HL-60 (cell line): ENCODE data around the gene GPLD1.
"Not testable (repeated sequence)": the region's sequence is repeated elsewhere in the genome, so short reads cannot be mapped to it uniquely, and the experiment has no call there.

ENCODE experiments used
- DNase-seq, 2 experiments: peaks; one replicate each; pipeline ENCODE4 v3.0.0-alpha.2; 2010 to 2020; ENCODE audit warnings: low read depth in 1 of 2, low spot score in 1 of 2
- H3K27ac ChIP-seq: fragments of 250-450 bp; sonication (Bioruptor Pico); replicated peaks from 2 replicates; pipeline ENCODE4 v1.5.1; 2020; ENCODE audit warnings: mild to moderate bottlenecking, moderate library complexity
- H3K27me3 ChIP-seq: fragments of 250-450 bp; sonication (Bioruptor Pico); 2 replicates; pipeline ENCODE4 v1.5.1; 2021; ENCODE audit warnings: mild to moderate bottlenecking, moderate library complexity; ENCODE audit not compliant: insufficient read depth, poor library complexity, severe bottlenecking
- H3K4me3 ChIP-seq: replicated peaks from 2 replicates; pipeline ENCODE4 v1.5.1; 2011; ENCODE audit warnings: mild to moderate bottlenecking, control low read depth, low read length; ENCODE audit not compliant: insufficient read depth
- CTCF ChIP-seq: IDR thresholded peaks from one replicate; pipeline ENCODE4 v1.5.1; 2011; ENCODE audit warnings: low read length, control low read depth, inconsistent platforms; ENCODE audit not compliant: insufficient read depth
- GABPA ChIP-seq: IDR thresholded peaks from 2 replicates; pipeline ENCODE4 v1.6.1; 2012; ENCODE audit warnings: low read depth
- POLR2AphosphoS5 ChIP-seq: IDR thresholded peaks from 2 replicates; pipeline ENCODE4 v1.6.1; 2012; ENCODE audit warnings: low read depth
- REST ChIP-seq: IDR thresholded peaks from 2 replicates; pipeline ENCODE4 v1.6.1; 2012; ENCODE audit warnings: low read depth; ENCODE audit not compliant: insufficient replicate concordance
- SPI1 ChIP-seq: IDR thresholded peaks from 2 replicates; pipeline ENCODE4 v1.6.1; 2012; ENCODE audit warnings: low read depth, mild to moderate bottlenecking, borderline replicate concordance

The GPLD1 gene

GRCh38 chr6:24385536-24386269, 103.7 kb downstream of the GPLD1 start:
- Histone ChIP-seq H3K27me3 (no peaks in the 10 kb centered on the region), H3K4me3 (no peak overlapping the region), H3K27ac (no peak overlapping the region)
- no peak for DNase-seq
- TF ChIP-seq CTCF (no peak), SPI1 (no peak), GABPA (no peak), REST (no peak), POLR2AphosphoS5 (no peak)

- DNase-seq, H3K4me3 ChIP-seq, H3K27ac ChIP-seq, H3K27me3 ChIP-seq: not testable (repeated sequence)
Observed at GRCh38 chr6:24384369-24385130, 104.8 kb downstream of the GPLD1 start.

GRCh38 chr6:24382891-24383494, 106.4 kb downstream of the GPLD1 start:
- not testable (repeated sequence) for DNase-seq, H3K27me3 ChIP-seq, H3K4me3 ChIP-seq, H3K27ac ChIP-seq

GRCh38 chr6:24382220-24382540, 107.2 kb downstream of the GPLD1 start:
- Histone ChIP-seq H3K27me3 (no peaks in the 10 kb centered on the region), H3K4me3 (no peak overlapping the region), H3K27ac (no peak overlapping the region)
- no peak for DNase-seq
- no peak for TF ChIP-seq GABPA

GRCh38 chr6:24381476-24382219, 107.7 kb downstream of the GPLD1 start:
- DNase-seq = no peak
- H3K4me3 ChIP-seq = no peak overlapping the region
- no peak overlapping the region for H3K27ac ChIP-seq
- TF ChIP-seq REST (no peak), POLR2AphosphoS5 (no peak), CTCF (no peak), GABPA (no peak), SPI1 (no peak)
- no peaks in the 10 kb centered on the region for H3K27me3 ChIP-seq
